ENCODE data around the gene BCL2L14. TPM values are rescaled to one million over a fixed set of nuclear protein-coding genes. Genes with fewer than 3 reads are reported as not detected.

BCL2L14 gene
- total RNA-seq, 1 donor: not detected

DNA sequence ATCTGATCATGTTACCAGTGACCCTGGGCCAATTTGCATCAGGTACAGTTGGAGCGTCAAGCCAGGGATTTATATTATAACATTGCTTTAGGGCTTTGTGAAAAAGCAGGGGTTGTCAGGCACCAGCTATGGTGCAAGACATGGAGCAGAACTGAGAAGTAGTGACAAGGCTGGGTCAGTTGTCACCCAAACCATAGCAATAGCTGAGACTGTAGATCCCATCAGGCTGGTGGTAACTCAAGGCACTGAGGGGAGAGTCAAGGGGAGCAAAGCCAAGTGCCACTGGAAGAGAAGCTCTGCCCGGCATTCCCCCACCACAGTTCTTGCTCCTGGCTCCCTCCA lies 16.9 kb downstream of the BCL2L14 start:
- no peak for DNase-seq (ENCODE audit: low read depth)
- TF ChIP-seq, protein P1, sequence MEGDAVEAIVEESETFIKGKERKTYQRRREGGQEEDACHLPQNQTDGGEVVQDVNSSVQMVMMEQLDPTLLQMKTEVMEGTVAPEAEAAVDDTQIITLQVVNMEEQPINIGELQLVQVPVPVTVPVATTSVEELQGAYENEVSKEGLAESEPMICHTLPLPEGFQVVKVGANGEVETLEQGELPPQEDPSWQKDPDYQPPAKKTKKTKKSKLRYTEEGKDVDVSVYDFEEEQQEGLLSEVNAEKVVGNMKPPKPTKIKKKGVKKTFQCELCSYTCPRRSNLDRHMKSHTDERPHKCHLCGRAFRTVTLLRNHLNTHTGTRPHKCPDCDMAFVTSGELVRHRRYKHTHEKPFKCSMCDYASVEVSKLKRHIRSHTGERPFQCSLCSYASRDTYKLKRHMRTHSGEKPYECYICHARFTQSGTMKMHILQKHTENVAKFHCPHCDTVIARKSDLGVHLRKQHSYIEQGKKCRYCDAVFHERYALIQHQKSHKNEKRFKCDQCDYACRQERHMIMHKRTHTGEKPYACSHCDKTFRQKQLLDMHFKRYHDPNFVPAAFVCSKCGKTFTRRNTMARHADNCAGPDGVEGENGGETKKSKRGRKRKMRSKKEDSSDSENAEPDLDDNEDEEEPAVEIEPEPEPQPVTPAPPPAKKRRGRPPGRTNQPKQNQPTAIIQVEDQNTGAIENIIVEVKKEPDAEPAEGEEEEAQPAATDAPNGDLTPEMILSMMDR (IDR thresholded peaks at IDR 0.05; ENCODE audit: insufficient read depth, low read depth, low read length): no peak
- H3K4me3 ChIP-seq (ENCODE audit: low read depth, low read length): no peak overlapping the region

DNA sequence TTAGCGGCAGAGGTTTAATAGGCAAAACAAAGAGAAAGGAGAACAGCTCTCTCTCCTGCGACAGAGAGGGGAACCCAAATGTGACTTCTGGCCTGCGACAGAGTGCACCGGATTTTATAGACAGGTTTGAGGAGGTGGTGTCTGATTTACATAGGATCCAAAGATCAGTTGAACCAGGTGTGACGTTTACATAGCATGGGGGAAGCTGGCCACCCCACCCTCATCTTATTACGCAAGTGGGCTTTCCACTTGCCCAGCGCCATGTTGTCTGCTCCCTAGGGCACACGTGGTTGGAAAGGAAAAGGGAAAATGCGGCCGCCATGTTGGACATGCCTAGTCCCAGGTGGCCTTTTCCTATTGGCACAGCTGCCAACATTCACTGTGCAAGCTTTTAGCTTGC lies 17.4 kb downstream of the BCL2L14 start:
- no peak overlapping the region for H3K4me3 ChIP-seq (ENCODE audit: low read depth, low read length)
- TF ChIP-seq, protein P1 (IDR thresholded peaks at IDR 0.05; ENCODE audit: insufficient read depth, low read depth, low read length): no peak
- no peak for DNase-seq (ENCODE audit: low read depth)

DNA sequence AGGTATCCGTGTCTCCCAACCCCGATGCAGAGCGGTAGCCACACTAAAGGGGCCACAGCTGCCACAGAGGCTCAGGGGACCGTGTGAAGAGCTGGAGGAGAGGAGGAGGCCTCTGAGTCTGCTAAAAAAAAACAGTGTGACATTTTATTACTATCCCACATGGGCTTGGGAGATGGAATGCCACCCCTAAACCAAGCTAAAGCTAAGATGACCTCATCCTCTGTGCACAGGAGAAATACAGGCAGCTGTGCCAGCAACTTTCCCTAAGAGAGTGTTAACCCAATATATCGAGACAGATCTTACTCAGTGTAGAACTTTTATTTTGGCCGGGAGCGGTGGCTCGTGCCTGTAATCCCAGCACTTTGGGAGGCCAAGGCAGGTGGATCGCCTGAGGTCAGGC lies 18.0 kb downstream of the BCL2L14 start:
- DNase-seq (ENCODE audit: low read depth): no peak
- TF ChIP-seq, protein P1 (IDR thresholded peaks at IDR 0.05; ENCODE audit: insufficient read depth, low read depth, low read length): no peak
- no peak overlapping the region for H3K4me3 ChIP-seq (ENCODE audit: low read depth, low read length)

DNA sequence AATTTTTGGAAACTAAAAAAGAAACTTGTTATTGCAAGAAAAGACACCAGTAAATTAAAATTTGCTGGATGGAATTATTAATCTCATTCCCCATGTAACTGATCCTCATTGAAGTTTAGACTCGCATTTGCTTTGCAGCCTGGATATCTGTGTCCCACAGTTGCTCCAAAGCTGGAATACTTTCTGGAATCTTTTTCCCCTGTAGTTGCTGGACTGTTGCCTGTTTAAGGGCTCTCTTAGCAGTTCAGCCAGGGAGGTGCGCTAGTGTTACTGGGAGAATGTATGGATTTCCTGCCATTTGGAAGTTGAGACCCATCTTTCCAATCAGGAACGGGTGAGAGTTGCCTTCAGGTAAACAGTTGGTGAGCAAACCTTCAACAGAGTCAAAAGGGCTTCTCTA lies 20.3 kb downstream of the BCL2L14 start:
- DNase-seq (ENCODE audit: low read depth): no peak
- TF ChIP-seq, protein P1 (IDR thresholded peaks at IDR 0.05; ENCODE audit: insufficient read depth, low read depth, low read length): no peak
- no peak overlapping the region for H3K4me3 ChIP-seq (ENCODE audit: low read depth, low read length)

DNA sequence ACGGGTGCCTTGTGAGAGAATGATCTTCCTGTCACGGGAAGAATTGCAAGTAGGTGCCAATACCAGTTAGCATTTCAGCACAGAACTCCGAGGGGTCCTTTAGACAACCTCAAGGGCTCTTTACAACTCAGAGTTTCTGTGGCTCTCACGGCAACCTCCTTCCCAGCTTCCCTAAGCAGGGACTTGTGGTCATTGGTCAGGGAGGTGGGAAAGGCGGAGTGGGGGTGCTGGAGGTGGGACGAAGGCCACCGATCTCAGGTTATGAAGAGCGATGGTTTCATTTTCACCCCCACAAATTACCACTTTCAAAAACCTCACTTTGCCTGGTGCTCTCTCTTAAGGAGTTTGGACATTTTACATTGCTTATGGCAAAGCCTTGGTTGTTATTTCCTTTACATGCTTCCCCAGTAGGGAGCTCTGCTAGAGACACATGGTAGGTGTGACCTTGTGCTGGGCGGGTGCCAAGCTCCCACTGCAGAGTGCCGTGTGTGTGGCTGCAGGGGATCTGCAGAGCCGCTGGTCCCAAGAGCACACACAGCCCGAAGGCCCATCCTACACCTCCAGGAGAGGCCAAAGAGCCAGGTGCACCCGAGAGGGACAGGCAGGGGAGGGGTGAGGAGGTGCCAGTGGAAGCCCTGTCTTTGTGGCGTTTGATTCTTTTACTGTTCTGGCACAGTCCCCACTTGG lies 21.4 kb downstream of the BCL2L14 start:
- TF ChIP-seq, protein P1 (IDR thresholded peaks at IDR 0.05; ENCODE audit: insufficient read depth, low read depth, low read length): no peak
- DNase-seq (ENCODE audit: low read depth): no peak
- H3K4me3 ChIP-seq (ENCODE audit: low read depth, low read length): no peak overlapping the region

DNA sequence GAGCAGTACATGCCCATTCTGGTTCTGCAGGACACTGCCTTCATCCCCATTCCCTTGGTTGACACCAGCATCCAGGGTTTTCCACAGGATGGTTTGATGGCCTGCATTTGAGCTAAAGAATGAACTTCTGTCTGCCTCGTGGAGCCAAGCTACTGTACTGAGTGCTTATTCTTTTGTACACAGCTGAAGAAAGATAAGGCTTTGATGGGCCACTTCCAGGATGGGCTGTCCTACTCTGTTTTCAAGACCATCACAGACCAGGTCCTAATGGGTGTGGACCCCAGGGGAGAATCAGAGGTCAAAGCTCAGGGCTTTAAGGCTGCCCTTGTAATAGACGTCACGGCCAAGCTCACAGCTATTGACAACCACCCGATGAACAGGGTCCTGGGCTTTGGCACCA lies 23.7 kb downstream of the BCL2L14 start:
- no peak overlapping the region for H3K4me3 ChIP-seq (ENCODE audit: low read depth, low read length)
- DNase-seq (ENCODE audit: low read depth): no peak
- TF ChIP-seq, protein P1 (IDR thresholded peaks at IDR 0.05; ENCODE audit: insufficient read depth, low read depth, low read length): no peak

DNA sequence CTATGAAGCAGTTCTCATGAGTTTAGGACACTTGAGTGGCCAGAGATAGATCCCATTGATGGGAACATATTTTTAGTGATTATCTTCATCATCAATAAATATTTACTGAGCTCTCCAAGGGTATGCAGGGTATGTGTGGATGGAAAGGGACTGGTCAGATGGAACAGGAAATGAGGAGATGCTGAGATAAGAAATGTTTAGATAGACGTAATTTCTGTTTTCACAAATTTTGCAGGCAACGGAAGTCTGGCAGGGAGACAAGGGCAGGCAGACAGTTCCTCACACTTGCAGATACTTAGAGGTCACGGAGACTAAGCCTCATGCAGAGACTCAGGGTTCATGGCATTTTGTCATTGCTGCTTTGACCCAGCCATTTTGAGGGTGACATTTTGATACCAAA lies 24.3 kb downstream of the BCL2L14 start:
- peak; percentile 91 for DNase-seq (ENCODE audit: low read depth)
- TF ChIP-seq, protein P1 (IDR thresholded peaks at IDR 0.05; ENCODE audit: insufficient read depth, low read depth, low read length): no peak

More for the DNA sequence above, 24.3 kb downstream of the BCL2L14 start:
- H3K4me3 ChIP-seq (ENCODE audit: low read depth, low read length): no peak overlapping the region
